ENCODE measurements around the gene NBEA.
"Not testable (repeated sequence)": the region's sequence is repeated elsewhere in the genome, so short reads cannot be mapped to it uniquely, and the experiment has no call there.

NBEA gene

DNA sequence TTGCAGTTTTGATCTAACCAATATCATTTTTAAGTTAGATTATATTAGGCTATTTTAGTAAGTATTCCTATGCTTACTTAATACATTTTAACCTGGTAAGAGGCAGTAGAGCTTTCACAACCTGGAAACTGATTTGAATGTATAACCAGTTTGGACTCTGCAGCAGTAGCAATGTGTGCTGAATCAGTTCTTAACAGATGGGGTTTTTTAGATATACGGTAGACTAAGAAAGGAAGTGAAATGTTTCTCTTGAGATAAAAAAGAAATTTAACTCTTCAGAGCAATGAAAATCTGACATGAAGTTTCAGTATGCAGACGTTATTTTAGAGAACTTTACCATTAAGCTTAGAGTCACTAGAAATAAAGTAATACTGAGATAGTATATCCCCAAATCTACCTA lies 2.7 kb downstream of the NBEA start:
- DNase-seq (ENCODE audit: low read depth, low spot score): no peak

- no peak for DNase-seq (ENCODE audit: low read depth, low spot score)
Measured at GRCh38 chr13:34951528-34951927, 9.5 kb downstream of the NBEA start.

DNA sequence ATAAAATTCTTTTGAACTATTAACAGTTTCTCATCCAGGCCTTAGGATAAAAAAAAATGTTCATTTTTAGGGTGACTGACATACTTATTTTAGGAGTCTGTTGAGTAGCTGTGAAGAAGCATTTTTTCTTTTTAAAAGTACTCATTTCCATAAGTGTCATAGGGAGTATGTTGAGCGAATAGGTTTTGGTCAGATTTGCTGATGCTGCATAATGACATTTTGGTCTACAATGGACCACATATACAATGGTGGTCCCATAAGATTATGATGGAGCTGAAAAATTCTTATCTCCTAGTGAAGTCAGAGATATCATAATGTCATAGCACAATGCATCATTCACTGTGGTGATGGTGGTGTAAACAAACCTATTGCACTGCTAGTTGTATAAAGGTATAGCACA lies 17.4 kb downstream of the NBEA start:
- no peak for DNase-seq (ENCODE audit: low read depth, low spot score)

DNA sequence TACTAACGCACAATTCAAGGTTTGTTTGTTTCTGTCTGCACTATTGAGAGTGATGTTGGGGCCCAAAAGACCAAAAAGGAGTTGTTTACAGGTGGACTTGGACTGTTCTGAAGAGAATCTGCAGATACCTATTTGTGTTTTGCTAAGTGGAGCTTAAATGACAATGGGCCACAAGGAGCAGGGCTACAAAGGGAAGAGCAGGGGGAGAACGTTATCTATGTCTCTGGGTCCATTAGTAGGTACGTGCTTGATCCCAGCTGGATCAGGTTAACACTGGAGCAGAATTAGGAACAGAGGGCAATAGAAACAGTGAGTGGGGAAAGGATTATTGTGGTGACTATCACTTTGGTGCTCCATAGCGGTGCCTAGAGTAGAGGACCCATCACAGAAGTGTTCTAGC lies 22.5 kb downstream of the NBEA start:
- no peak for DNase-seq (ENCODE audit: low read depth, low spot score)

GRCh38 chr13:34967851-34968562 lies 25.9 kb downstream of the NBEA start:
- DNase-seq (ENCODE audit: low read depth, low spot score): no peak

DNA sequence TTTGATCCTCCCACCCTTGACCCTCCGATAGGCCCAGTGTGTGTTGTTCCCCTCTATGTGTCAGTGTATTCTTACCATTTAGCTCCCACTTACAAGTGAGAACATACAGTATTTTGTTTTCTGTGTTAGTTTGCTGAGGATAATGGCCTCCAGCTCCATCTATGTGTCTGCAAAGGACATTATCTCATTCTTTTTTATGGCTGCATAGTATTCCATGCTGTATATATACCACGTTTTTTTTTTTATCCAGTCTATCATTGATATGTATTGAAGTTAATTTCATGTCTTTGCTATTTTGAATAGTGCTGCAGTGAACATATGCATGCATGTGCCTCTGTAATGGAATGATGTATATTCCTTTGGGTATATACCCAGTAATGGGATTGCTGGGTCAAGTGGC lies 27.5 kb downstream of the NBEA start:
- not testable (repeated sequence) for DNase-seq (ENCODE audit: low read depth, low spot score)

DNA sequence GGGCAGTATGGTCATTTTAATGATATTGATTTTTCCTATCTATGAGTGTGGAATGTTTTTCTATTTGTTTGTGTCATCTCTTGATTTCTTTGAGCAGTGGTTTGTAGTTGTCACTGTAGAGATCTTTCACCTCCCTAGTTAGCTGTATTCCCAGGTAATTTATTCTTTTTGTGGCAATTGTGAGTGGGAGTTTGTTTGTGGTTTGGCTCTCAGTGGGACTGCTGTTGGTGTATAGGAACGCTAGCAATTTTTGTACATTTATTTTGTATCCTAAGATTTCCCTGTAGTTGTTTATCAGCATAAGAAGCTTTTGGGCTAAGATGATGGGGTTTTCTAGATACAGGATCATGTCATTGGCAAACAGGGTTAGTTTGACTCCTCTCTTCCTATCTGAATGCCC lies 28.9 kb downstream of the NBEA start:
- DNase-seq (ENCODE audit: low read depth, low spot score): no peak

- no peak for DNase-seq (ENCODE audit: low read depth, low spot score)
Measured at GRCh38 chr13:34971473-34971872, 29.4 kb downstream of the NBEA start.

DNA sequence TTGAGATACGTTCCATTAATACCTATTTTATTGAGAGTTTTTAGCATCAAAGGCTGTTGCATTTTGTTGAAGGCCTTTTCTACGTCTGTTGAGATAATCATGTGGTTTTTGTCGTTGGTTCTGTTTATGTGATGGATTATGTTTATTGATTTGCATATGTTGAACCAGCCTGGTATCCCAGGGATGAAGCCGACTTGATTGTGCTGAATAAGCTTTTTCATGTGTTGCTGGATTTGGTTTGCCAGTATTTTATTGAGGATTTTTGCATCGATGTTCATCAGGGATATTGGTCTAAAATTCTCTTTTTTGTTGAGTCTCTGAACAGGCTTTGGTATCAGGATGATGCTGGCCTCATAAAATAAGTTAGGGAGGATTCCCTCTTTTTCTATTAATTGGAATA lies 43.1 kb downstream of the NBEA start:
- DNase-seq (ENCODE audit: low read depth, low spot score): not testable (repeated sequence)

- no peak for DNase-seq (ENCODE audit: low read depth, low spot score)
Measured at GRCh38 chr13:34988330-34988791, 46.3 kb downstream of the NBEA start.

DNA sequence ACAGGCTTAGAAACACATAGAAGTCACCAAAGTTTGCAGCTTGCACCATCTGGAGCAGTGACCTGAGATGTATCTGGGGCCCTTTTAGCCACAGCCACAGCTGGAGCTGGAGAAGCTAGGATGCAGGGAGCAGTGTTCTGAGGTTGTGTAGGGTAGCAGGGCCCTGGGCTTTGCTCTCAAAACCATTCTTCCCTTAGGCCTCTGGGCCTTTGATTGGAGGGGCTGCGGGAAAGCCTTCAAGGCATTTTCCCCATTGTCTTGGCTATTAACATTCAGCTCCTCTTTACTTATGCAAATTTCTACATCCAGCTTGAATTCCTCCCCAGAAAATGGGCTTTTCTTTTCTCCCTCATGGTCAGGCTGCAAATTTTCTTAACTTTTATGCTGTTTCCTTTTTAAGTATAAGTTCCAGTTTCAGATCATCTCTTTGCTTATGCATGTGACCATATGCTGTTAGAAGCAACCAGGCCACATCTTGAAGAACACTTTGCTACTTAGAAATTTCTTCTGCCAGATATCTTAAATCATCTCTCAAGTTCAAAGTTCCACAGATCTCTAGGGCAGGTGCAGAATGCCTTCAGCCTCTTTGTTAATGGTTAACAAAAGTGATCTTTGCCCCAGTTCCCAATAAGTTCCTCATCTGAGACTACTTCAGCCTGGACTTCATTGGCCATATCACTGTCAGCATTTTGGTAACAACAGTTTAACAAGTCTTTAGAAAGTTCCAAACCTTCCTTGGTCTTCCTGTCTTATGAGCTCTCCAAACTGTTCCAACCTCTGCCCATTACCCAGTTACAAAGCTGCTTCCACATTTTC lies 48.5 kb downstream of the NBEA start:
- peak; percentile 58 for DNase-seq (ENCODE audit: low read depth, low spot score)

DNA sequence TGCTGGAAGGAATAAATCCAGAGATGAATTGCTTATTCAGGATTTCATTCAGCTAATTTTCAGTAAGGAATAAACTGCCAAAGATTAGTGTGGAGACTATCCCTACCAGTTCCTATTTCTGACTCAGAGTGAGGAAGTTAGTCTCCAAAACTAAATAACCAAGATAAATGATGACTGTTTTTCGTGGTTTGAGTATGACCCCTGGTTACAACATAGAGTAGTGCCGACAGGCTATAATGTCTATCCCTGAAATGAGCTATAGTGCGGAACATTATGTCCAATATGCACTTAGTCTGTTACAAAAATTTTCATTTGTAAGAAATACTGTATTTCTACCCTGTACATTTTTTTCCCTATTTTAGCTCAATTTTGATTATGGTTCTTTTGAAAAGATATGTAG lies 51.4 kb downstream of the NBEA start:
- no peak for DNase-seq (ENCODE audit: low read depth, low spot score)

- DNase-seq (ENCODE audit: low read depth, low spot score): not testable (repeated sequence)
Measured at GRCh38 chr13:35003734-35004133, 61.7 kb downstream of the NBEA start.

DNA sequence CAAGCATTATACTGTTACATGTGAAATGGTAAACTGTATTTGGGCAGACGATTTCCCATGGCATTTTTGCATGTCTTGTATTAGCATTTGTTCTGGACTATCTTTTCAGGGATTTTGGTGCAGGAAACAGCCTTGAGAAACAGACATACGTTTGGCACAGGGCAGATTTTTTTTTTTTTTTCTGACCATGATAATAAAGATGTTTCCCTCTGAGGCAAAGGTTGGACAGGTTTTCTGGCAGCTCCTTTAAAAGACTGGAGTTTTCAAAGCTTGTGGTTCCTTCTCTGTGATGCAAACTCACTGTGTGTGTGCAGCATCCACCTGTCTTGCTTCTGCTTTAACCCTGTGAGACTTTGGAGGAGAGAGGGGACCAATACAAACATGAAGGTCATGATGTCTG lies 63.0 kb downstream of the NBEA start:
- DNase-seq (ENCODE audit: low read depth, low spot score): no peak

- peak; percentile 27 for DNase-seq (ENCODE audit: low read depth, low spot score)
Measured at GRCh38 chr13:35014606-35015213, 72.6 kb downstream of the NBEA start.

- DNase-seq (ENCODE audit: low read depth, low spot score): no peak
Measured at GRCh38 chr13:35016362-35017112, 74.5 kb downstream of the NBEA start.

GRCh38 chr13:35025314-35025713 lies 83.2 kb downstream of the NBEA start:
- no peak for DNase-seq (ENCODE audit: low read depth, low spot score)

- no peak for DNase-seq (ENCODE audit: low read depth, low spot score)
Measured at GRCh38 chr13:35028338-35028867, 86.3 kb downstream of the NBEA start.

GRCh38 chr13:35039012-35039411 lies 96.9 kb downstream of the NBEA start:
- no peak for DNase-seq (ENCODE audit: low read depth, low spot score)

DNA sequence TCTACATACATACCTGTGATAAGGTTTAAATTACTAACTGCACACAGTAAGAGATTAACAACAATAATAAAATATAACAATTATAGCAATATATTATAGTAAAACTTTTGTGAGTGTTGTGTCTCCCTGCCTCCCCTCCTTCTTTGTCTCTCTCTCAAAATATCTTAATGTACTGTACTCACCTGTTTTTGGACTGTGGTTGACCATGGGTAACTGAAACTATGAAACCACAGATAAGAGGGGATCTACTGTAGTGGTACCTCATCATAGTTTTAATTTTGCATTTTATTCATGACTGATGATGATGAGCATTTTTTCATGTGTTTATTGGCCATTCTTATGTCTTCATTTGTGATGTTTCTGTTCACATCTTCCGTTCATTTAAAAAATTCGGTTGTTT lies 104.5 kb downstream of the NBEA start:
- no peak for DNase-seq (ENCODE audit: low read depth, low spot score)

- DNase-seq (ENCODE audit: low read depth, low spot score): no peak
Measured at GRCh38 chr13:35055705-35056104, 113.6 kb downstream of the NBEA start.

GRCh38 chr13:35057858-35058257 lies 115.8 kb downstream of the NBEA start:
- DNase-seq (ENCODE audit: low read depth, low spot score): no peak
